ENCODE results near the gene ATP13A3.

DNA sequence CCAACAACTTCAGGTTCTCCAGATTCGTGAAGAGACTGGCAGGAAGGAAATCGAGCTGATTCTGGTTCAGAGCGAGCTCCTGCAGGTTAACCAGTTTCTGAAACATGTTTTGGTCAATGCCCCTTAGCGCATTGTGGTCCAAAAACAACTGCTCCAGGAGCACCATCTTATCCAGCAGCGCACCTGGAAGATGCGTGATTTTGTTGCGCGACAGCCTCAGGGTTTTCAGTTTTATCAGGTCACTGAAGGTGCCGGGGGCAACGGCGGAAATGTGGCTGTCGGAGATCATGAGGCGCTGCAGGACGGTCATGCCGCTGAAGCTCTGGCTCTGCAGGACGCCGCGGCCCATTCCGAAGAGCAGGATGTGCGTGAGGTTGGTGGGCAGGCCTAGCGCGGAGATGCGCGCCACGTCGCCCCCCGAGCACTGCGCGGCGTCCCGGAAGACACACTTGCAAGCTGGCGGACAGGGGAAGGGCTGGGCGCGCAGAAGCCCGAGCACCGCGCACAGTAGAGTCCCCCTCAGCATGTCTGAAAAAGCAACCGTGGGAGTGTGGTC lies 89.0 kb downstream of the ATP13A3 start:
- TF ChIP-seq, protein P1, sequence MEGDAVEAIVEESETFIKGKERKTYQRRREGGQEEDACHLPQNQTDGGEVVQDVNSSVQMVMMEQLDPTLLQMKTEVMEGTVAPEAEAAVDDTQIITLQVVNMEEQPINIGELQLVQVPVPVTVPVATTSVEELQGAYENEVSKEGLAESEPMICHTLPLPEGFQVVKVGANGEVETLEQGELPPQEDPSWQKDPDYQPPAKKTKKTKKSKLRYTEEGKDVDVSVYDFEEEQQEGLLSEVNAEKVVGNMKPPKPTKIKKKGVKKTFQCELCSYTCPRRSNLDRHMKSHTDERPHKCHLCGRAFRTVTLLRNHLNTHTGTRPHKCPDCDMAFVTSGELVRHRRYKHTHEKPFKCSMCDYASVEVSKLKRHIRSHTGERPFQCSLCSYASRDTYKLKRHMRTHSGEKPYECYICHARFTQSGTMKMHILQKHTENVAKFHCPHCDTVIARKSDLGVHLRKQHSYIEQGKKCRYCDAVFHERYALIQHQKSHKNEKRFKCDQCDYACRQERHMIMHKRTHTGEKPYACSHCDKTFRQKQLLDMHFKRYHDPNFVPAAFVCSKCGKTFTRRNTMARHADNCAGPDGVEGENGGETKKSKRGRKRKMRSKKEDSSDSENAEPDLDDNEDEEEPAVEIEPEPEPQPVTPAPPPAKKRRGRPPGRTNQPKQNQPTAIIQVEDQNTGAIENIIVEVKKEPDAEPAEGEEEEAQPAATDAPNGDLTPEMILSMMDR (IDR thresholded peaks at IDR 0.05 in 2 of 3, conservative IDR thresholded peaks at IDR 0.05 in 1 of 3; ENCODE audit: control insufficient read depth in 2 of 3, extremely low read depth in 1 of 3, insufficient read depth in 1 of 3, low read depth in 3 of 3, low read length in 3 of 3), result no peak
- TF ChIP-seq MXI1 (IDR thresholded peaks at IDR 0.05; ENCODE audit: low read depth, low read length), result no peak
- no peak for TF ChIP-seq TCF12 (IDR thresholded peaks at IDR 0.05; ENCODE audit: low read depth, low read length)
- TF ChIP-seq, protein P2, sequence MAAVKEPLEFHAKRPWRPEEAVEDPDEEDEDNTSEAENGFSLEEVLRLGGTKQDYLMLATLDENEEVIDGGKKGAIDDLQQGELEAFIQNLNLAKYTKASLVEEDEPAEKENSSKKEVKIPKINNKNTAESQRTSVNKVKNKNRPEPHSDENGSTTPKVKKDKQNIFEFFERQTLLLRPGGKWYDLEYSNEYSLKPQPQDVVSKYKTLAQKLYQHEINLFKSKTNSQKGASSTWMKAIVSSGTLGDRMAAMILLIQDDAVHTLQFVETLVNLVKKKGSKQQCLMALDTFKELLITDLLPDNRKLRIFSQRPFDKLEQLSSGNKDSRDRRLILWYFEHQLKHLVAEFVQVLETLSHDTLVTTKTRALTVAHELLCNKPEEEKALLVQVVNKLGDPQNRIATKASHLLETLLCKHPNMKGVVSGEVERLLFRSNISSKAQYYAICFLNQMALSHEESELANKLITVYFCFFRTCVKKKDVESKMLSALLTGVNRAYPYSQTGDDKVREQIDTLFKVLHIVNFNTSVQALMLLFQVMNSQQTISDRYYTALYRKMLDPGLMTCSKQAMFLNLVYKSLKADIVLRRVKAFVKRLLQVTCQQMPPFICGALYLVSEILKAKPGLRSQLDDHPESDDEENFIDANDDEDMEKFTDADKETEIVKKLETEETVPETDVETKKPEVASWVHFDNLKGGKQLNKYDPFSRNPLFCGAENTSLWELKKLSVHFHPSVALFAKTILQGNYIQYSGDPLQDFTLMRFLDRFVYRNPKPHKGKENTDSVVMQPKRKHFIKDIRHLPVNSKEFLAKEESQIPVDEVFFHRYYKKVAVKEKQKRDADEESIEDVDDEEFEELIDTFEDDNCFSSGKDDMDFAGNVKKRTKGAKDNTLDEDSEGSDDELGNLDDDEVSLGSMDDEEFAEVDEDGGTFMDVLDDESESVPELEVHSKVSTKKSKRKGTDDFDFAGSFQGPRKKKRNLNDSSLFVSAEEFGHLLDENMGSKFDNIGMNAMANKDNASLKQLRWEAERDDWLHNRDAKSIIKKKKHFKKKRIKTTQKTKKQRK (IDR thresholded peaks at IDR 0.05; ENCODE audit: low read depth, low read length), result no peak
